Iris pigment epithelial cell (primary cell): ENCODE data around the gene NDUFS6.

ENCODE experiments used
- DNase-seq: peaks from one replicate; pipeline ENCODE4 v3.0.0-alpha.2; 2011; ENCODE audit warnings: low read depth

The NDUFS6 gene

DNA sequence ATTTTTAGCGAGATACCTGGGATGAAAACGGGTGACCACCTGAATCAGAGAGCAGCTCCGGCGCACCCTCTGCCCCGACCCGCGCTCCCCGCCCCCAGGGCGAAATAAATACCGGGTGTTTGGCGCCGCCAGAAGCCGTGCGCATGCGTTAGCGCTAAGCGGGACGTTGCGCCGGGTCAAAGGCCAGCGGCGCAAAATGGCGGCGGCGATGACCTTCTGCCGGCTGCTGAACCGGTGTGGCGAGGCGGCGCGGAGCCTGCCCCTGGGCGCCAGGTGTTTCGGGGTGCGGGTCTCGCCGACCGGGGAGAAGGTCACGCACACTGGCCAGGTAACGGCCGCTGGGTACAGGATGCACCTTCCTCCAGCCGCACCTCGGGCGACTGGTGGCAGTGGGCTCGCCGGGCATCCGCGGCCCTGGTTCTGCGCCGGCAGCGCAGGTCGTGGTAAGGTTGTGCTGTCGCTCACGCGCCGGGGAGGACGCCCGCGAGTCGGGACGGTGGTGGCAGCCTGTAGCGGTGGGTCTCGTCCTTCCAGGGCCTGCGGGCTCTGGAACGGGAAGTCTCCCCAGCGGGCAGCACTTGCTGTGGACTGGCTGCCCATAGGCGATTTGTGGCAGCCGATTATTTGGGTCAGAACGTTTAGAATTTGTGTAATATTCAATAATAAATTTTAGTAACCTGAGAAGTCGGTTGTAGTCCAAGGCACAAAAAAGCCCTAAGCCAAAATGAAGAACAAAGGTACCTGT is at the start of gene NDUFS6:
NDUFS6 (plus strand) TSS at position 186 of the 745 bp plus-strand sequence; CDS start at position 197, 11 bp downstream.
- DNase-seq = peak; percentile 56

DNA sequence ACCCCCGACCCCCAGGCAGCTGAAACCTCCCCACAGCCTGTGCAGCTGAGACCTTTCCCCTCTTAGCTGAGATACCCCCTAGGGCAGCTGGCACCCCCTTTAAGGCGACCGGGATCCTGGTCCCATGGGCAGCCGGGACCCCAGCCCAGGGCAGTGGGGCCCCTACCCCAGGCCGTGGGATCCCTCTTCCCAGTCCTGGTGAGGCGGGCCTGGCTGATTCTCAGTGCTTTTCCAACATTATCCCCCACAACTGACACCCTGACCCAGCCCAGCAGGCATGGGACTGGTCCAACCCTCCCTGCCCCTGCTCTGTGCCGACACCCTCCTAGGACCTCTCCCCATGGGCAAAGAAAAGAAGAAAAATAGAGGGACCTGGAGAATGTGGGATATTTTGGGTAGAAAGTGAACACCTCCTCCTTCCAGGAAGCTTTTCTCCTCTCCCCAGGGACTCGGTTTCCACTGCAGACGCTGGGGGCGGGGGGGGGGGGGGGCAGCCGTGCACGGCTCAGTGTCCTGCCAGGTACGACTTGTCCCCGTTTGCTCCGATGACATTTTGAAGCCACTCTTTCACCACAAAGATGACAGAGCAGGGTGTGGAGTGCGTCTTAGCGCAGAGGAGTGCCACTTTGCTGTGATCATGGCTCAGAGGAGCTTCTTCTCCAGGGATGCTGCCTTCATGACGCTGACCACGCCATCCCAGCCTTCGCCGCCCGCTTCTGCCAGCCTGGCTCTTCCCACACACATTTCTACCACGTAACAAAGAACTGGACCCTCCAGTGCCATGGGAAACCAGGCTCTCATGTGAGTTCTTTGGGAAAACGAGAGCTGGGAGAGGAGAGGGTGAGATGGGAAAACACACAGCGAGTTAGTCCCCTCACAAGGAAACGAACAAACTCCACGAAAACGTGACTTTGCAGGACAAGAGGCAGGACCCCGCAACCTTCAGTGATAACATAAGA is 49.1 kb upstream of the NDUFS6 start:
- no peak for DNase-seq

DNA sequence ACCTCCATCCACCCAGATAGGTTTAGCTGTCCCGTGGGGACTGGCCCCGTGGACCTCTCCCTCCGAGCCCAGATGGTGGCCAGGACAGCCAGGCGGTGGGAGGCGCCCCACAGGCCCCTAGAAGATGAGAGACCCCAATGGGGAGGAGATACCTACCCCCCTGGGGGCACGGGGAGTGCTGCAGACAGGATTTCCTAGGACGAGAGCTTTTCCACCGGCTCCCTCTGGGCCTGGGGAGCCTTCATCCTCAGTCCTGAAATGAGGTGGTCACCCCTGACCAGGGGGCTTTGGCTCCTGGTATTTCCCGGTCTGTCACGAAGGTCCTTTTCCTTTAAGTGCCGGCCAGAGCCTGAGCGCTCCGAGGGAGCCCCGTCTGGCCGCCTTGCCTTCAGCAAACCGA is 48.3 kb upstream of the NDUFS6 start:
- no peak for DNase-seq

DNA sequence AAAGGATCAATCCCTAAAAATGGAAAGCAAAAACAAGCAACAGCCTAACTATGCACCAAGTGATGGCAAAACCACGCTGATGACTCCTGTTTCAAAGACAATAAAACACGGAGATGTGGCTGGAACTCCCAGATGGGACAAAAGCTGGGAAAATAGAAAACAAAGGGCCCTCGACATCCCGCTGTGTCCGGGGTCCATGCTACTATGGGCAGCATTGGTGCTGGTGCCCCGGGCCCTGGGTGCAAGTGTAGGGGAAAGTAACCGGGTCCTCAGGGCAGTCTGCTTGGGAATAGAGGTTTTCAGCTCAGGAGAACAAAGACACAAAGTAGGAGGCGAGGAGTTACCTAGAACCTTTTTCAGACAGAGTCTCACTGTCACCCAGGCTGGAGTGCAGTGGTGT is 47.7 kb upstream of the NDUFS6 start:
- DNase-seq = no peak

DNA sequence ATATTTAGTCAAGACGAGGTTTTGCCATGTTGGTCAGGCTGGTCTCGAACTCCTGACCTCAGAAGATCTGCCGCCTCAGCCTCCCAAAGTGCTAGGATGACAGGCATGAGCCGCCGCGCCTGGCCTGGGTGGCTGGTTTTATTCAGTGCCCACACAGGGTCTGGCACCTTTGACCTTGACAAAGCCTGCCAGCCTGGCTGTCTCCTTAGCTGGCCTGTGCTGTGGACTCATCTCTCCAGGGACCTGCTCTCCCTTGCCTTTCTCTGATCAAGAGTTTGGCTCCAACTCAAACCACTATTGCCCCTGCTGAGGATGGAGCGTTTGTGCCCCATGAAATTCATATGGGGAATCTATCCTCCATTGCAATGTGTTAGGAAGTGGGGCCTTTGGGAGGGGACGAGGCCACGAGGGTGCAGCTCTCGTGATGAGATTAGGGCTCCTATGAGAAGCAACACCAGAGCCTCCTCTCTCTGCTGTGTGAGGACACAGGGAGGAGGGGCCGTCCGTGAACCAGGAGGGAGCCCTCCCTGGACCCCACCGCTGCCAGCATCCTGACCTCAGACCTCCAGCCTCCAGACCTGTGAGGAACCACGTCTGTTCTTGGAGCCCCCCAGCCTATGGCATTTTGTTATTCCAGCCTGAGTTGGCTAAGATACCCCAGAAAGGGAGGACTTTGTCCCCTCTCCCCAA is 46.5 kb upstream of the NDUFS6 start:
- no peak for DNase-seq

DNA sequence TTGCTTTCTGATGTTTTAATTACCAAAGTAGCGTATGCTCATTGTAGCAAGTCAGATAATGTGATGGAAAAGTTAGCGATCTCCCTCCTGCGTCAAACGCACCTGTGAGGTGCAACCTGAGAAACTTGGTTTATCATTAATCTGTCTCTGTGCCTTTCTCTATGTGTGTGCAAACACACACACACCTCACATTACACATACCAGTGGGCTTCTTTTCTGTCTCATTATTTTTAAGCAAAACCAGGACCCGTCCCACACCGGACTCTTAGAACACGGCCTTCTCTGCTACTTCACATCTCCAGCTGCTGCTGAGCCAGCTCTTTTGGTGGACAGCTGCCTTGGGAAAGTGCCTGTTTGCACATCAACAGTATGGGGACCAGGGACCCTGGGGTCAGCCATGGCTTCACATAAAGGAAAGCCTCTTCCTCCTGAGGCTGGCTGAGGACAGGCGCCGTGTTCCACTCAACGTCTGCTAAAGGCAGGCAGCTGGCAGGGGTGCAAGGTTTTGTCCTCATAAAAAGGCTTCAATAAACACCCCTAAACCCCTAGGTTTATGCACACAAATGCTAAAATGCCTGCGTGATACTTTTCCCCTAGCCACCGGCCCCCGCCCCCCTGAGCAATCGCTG is 45.8 kb upstream of the NDUFS6 start:
- DNase-seq = no peak

DNA sequence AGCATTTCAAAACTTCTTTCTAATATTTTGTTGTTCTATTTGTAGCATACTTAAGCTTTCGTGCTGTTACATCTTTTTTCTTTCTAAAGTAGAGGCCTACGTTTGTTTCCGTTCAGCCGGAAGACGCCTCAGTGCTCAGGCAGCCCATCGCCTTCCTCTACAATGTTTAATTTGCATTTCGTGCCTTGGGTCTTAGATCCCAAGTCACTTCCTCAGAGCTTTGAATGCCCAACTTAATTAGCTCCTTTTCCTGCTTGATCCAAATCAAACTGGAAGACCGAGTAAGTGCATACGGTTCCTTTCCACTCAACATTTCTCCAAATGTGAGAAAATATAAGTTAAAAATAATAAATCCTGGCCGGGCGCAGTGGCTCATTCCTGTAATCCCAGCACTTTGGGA is 44.7 kb upstream of the NDUFS6 start:
- DNase-seq = no peak

DNA sequence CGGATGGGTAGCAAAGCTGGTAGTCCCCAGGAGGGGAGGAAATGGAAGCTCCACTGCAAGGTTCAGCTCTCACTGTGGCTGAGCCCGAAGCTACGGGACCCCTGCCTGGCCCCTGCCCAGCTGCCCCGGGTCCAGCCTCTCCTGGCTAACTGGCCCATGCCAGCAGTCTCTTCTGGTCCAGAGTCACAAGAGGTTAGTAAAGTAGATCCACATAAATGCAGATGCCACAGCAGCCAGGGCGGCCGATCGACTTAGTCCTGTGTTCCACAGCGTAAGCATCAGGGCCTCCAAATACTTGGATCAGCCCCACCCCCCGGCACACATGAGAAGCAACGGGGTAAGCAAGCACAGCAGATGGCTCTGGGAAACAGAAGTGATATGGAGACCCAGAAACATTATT is 43.7 kb upstream of the NDUFS6 start:
- DNase-seq = no peak

DNA sequence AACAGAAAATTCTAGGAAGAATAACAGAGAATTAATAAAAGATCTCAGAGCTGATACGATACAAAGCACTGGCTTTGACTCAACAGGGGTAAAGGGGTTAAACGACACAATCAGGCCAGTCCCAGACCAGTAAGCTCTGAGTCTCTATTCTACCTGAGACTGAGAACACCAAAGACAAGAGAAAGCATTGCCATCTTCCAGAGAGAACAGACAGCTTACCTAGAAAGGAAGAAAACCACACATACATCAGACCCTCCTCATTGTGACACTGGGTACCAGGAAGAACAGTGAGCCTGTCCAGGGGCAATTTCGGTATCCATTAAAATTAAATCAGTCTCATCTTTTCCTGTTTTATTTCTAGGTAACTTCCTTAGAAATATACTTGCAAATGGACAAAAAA is 42.6 kb upstream of the NDUFS6 start:
- no peak for DNase-seq

DNA sequence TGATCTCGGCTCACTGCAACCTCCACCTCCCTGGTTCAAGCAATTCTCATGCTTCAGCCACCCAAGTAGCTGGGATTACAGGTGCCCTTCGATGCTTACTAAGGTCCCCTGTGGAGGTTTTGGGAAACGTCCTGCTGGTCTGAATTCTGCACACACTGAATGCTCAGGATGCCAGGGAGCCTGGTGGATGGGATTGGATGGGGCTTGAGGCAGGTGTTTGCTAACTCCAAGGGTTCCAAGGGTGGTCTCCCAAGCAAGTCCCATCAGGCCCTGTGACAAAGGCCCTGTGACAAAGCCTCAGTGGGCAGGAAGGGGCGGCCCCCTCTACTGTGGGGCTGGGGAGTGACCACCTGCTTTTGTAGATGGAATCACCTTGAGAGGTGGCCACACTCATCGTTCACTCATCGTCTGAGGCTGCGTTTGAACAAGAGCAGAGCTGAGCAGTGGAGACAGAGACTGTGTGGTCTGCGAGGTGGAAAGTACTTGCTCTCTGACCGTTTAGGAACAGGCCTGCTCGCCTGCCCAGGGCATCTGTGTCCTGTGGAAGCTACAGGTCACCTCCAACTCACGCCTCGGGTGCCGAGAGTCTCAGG is 41.7 kb upstream of the NDUFS6 start:
- no peak for DNase-seq

DNA sequence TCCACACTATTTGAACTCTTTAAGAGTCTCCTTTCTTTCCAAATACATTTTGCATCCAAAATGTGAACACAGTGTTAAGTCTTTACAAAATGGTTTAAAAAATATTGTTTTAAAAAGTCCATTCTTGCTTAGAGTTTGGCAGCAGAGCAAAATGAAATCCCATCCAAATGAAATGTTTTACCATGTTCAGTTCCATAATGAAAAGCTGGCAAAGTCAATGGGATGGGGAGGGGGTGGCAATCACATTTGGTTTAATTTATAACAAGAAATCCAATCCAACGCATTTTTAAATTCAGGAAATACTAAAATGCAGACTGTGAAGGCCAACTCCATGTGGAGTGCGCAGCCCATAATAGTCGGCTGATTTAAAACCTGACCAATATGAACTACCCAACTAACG is 41.0 kb upstream of the NDUFS6 start:
- DNase-seq = no peak

DNA sequence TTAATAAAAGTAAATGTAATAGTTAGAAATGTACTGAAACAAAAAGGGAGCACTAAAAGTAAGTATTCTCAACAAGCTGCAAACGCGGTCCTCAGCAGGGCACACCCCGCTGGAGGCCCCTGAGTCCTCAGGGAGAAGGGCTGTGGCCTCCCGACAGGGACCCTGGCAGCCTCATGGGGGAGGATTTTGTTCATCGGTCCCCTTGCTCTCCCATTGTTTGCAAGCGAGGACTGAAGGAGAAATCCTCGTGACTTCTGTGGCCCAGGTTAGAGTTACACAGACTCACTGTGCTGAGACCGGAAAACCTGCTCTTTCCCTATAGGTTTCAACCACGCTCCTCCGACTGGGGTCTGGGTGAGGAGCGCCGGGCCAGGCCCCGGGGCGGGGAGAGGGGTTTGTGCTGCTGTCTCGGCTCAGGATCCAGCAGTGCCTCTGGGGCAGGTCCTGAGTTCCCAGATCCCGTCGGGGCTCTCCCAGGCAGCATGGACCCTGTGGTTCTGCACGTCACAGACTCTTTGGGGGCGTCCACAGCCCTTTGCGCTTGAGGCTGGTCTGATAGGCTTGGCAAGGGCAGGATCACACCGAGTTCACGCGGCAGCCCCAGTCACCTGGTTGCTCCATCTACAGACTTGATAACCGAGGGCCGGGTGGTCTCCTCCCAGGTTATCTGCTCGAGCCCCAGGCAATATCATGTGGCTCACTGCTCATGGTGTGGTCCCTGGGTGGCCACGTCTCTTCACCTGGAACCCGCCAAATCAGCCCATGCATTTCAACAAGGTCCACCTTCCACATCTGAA is 40.4 kb upstream of the NDUFS6 start:
- no peak for DNase-seq

DNA sequence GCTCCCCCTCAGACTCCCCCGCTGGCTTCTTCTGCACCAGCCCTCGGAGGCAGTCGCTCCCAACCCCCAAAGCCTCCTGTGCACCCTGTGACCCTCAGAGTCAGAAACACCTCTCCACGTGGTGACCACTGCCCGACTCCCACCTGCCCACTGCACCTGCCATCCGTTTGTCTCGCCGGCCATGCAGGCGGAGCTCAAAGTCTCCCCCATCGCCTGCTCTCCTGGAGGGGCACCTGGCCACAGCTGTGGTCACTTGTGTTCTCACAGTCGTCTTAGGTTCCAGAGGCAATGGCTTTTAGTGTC is 39.8 kb upstream of the NDUFS6 start:
- DNase-seq = no peak

DNA sequence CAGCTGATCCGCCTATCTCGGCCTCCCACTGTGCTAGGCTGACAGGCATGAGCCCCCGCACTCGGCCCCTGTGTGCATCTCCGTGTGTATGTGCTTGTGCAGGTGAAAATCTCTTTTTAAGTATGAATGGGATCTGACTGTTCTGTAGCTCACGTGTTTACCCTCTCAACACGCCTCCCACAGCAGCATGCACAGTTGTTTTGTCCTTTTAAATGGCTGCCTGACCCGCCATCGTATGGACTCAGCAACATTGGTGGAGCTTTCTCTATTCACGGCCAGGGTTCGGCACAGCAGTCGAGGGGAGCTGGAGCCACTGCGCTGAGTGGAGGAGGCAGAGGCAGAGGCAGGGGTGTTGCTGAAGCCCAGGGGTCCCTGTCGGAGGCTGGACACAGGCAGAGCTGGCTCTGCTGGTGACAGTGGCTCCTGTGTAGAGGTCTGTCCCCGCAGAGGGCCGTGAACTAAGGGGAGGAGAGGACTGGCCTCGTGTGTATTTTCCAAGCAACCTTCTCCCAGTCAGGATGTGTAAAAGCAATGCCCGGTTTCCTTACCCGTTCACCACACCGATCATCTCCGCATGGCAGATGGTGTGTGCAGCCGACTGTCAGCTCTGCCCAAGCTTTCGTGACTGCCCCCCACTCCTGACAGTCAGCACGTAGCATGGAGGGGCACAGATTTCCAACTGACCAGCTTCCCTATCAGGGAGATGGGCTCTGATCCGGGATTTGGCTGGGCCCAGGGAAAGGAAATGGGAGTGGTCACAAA is 38.9 kb upstream of the NDUFS6 start:
- no peak for DNase-seq

DNA sequence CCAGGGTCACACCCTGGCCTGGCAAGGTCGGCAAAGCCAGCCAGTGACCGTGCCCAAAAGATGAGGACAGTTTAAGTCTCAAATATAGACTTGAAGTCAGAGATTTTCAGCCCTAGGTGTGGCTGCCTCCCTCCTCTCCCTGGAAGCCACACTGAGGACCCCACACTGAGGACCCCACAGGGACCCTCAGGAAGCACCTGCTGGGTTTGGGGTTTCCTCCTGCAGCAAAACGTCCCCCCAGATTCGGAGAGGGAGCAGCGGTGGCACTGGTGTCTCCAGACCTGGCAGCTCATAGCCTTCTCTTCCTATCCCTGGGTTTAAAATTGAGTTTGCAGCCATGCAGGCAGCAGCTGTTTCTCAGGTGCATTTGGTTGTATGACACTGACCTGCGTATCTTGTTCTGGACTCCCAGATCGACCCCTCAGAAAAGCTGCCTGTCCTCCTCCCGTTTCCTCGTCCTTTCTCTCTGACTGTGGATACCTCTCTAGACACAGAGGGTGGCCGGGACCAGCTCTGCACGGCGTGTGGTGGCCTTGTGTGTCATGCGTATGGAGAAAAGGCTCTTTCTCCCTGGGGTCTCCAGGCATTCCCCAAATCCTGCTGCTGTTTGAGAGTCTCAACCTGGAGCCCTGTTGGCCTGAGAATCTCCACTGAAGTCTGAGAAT is 38.2 kb upstream of the NDUFS6 start:
- no peak for DNase-seq

DNA sequence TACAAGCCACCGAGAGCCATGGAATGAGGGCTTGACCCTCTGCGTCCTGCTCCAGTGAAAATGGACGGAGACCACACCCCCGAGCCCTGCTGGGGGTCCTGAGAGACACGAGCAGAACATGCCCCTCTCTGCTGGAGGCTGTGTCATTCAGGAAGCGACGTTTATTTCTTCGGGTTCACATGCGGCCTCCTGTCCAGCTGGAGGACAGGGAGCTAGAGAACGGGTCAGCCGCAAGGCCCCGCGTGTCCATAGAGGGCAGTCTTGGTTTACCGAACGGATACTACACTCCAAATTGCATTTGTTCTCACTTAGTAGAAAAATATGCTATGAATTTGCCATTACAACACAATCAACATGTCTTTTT is 37.7 kb upstream of the NDUFS6 start:
- DNase-seq = peak; percentile 78

DNA sequence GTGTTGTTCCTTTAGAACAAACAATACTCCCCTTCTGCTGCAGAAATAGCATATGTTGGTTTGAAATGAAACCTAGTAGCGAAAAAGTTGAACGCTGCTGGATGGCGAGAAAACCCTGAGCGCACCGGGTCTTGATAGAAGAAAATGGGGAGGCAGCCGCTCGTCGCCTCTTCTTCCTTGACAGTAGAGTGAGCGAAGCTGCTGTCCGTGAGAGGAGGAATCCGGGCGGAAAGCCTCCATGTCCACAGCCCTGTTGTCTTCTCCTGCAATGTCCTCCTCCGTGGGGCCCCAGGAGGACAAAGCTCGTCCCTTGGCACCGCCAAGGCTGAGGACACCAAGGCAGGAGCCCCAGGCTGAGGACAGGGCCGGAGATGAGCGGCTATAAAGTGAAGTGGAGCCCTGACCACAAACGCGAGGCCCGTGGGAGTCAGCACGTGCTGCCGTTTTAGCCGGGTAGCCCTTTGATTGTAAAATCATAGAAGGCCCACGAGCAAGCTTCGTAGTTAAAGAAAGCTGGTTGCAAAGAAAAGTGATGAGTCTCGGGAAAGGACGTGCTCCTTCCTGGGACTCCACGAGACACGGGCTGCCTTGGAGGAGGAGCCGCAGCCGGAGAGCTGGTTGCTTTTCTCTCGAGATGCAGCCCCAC is 37.1 kb upstream of the NDUFS6 start:
- no peak for DNase-seq

DNA sequence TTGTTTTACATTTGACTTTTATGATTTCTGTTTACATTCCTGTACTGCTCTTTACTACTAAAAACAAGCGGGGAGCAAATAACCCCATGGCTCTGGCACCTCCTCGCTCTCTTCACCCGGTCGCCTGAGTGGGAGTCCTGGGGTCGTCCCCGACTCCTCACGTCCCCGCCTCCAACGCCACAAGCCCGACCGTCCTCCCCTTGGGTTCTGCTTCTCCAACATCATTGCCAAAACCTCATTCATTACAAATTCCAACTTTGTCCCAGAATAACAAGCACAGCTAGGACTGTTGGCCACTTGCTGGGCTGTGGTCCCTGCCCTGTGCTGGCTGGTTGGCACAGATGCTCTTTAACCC is 36.6 kb upstream of the NDUFS6 start:
- DNase-seq = no peak

DNA sequence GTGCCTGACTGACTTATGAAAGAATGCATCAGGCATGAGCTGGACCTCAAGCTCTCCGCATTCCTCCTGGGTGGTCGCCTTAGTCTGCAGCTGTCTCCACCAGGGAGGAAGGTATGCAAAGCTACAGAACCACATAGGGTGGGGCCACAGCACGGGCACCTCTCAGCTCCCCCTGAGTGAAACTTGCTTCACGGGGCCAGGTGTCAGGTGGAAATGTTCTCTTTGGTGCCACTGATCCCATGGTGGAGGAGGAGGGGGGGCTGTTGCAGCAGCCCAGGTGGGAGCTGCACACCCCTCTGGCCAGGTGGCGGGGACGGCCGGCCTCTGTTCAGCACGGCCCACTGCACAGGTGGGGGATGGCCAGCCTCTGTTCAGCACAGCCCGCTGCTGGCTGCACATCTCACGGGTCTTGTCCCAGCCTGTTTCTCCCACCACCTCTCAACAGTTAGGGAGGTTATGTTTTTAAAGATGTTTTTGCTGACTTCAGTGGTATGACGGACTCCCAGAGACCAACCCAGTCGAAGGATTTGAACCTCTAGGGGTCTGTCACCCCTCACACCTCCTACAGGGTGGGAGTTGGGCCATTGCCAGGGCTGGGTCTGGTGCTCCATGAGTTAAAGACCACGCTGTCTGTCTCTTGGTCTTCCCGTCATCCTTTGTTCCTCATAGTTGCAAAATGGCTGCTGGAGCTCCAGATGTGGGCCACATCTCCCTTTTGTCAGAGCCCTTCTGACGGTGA is 35.9 kb upstream of the NDUFS6 start:
- no peak for DNase-seq
